Measurements from ENCODE around the gene SERINC2. TPM values are rescaled to one million over a fixed set of nuclear protein-coding genes. Genes with fewer than 3 reads are reported as not detected.
"Not testable (repeated sequence)": the region's sequence is repeated elsewhere in the genome, so short reads cannot be mapped to it uniquely, and the experiment has no call there.

SERINC2 gene
- total and polyA plus RNA-seq, 2 donors: 1.5 to 15.6 TPM

GRCh38 chr1:31460027-31460426, 47.0 kb downstream of the SERINC2 start:
- no peaks in the 10 kb centered on the region for H3K27me3 ChIP-seq (ENCODE audit: control insufficient read depth in 2 of 2, insufficient read depth in 1 of 2, low read length in 1 of 2)
- no peaks in the 10 kb centered on the region for H3K36me3 ChIP-seq (ENCODE audit: control insufficient read depth in 2 of 2, insufficient read depth in 2 of 2, low read length in 1 of 2)
- no peak overlapping the region for H3K4me3 ChIP-seq (ENCODE audit: low read length in 2 of 2)
- 74% methylated on average over 6 of the region's 6 CpGs for WGBS
- no peak overlapping the region for H3K27ac ChIP-seq (ENCODE audit: low read depth in 1 of 2, low read length in 1 of 2)
- DNase-seq (ENCODE audit: low read depth in 6 of 9, low spot score in 9 of 9): peak in 1 of 9 donors; percentile 31
- H3K9me3 ChIP-seq (ENCODE audit: control insufficient read depth in 2 of 2, insufficient read depth in 1 of 2, low read length in 1 of 2): peaks cover 6 to 34% of the 10 kb centered on the region in 2 donors
- no peaks in the 10 kb centered on the region for H3K4me1 ChIP-seq (ENCODE audit: control insufficient read depth in 2 of 2, insufficient read depth in 2 of 2, low read length in 2 of 2)

GRCh38 chr1:31467005-31467674, 54.1 kb downstream of the SERINC2 start:
- peaks cover 0 to 19% of the 10 kb centered on the region in 2 donors for H3K9me3 ChIP-seq (ENCODE audit: control insufficient read depth in 2 of 2, insufficient read depth in 1 of 2, low read length in 1 of 2)
- H3K4me1 ChIP-seq (ENCODE audit: control insufficient read depth in 2 of 2, insufficient read depth in 2 of 2, low read length in 2 of 2): peaks cover 0 to 7% of the 10 kb centered on the region in 2 donors
- DNase-seq (ENCODE audit: low read depth in 6 of 9, low spot score in 9 of 9): no peak
- H3K36me3 ChIP-seq (ENCODE audit: control insufficient read depth in 2 of 2, insufficient read depth in 2 of 2, low read length in 1 of 2): no peaks in the 10 kb centered on the region
- H3K27me3 ChIP-seq (ENCODE audit: control insufficient read depth in 2 of 2, insufficient read depth in 1 of 2, low read length in 1 of 2): no peaks in the 10 kb centered on the region
- no peak overlapping the region for H3K27ac ChIP-seq (ENCODE audit: low read depth in 1 of 2, low read length in 1 of 2)
- no peak overlapping the region for H3K4me3 ChIP-seq (ENCODE audit: low read length in 2 of 2)
- WGBS: 95% methylated on average over 4 of the region's 4 CpGs

- Histone ChIP-seq H3K27ac (ENCODE audit: low read depth in 1 of 2, low read length in 1 of 2) (no peak overlapping the region), H3K9me3 (ENCODE audit: control insufficient read depth in 2 of 2, insufficient read depth in 1 of 2, low read length in 1 of 2) (peaks cover 0 to 19% of the 10 kb centered on the region in 2 donors), H3K4me3 (ENCODE audit: low read length in 2 of 2) (no peak overlapping the region), H3K27me3 (ENCODE audit: control insufficient read depth in 2 of 2, insufficient read depth in 1 of 2, low read length in 1 of 2) (no peaks in the 10 kb centered on the region), H3K36me3 (ENCODE audit: control insufficient read depth in 2 of 2, insufficient read depth in 2 of 2, low read length in 1 of 2) (no peaks in the 10 kb centered on the region), H3K4me1 (ENCODE audit: control insufficient read depth in 2 of 2, insufficient read depth in 2 of 2, low read length in 2 of 2) (peaks cover 0 to 12% of the 10 kb centered on the region in 2 donors)
- DNase-seq (ENCODE audit: low read depth in 6 of 9, low spot score in 9 of 9): no peak
- WGBS: 89% methylated on average over 11 of the region's 11 CpGs
Observed at GRCh38 chr1:31470794-31471315, 57.8 kb downstream of the SERINC2 start.

GRCh38 chr1:31471452-31472313, 58.7 kb downstream of the SERINC2 start:
- H3K27ac ChIP-seq (ENCODE audit: low read depth in 1 of 2, low read length in 1 of 2); H3K4me3 ChIP-seq (ENCODE audit: low read length in 2 of 2); DNase-seq (ENCODE audit: low read depth in 6 of 9, low spot score in 9 of 9); H3K36me3 ChIP-seq (ENCODE audit: control insufficient read depth in 2 of 2, insufficient read depth in 2 of 2, low read length in 1 of 2); H3K27me3 ChIP-seq (ENCODE audit: control insufficient read depth in 2 of 2, insufficient read depth in 1 of 2, low read length in 1 of 2): not testable (repeated sequence)
- 85% methylated on average over 8 of the region's 8 CpGs for WGBS
- Histone ChIP-seq H3K4me1 (ENCODE audit: control insufficient read depth in 2 of 2, insufficient read depth in 2 of 2, low read length in 2 of 2) (peaks cover 0 to 12% of the 10 kb centered on the region in 2 donors), H3K9me3 (ENCODE audit: control insufficient read depth in 2 of 2, insufficient read depth in 1 of 2, low read length in 1 of 2) (peaks cover 0 to 19% of the 10 kb centered on the region in 2 donors)

GRCh38 chr1:31472314-31472651, 59.3 kb downstream of the SERINC2 start:
- H3K27ac ChIP-seq (ENCODE audit: low read depth in 1 of 2, low read length in 1 of 2); H3K4me3 ChIP-seq (ENCODE audit: low read length in 2 of 2); DNase-seq (ENCODE audit: low read depth in 6 of 9, low spot score in 9 of 9); H3K36me3 ChIP-seq (ENCODE audit: control insufficient read depth in 2 of 2, insufficient read depth in 2 of 2, low read length in 1 of 2); H3K27me3 ChIP-seq (ENCODE audit: control insufficient read depth in 2 of 2, insufficient read depth in 1 of 2, low read length in 1 of 2): not testable (repeated sequence)
- H3K4me1 ChIP-seq (ENCODE audit: control insufficient read depth in 2 of 2, insufficient read depth in 2 of 2, low read length in 2 of 2): peaks cover 2 to 17% of the 10 kb centered on the region in 2 donors
- H3K9me3 ChIP-seq (ENCODE audit: control insufficient read depth in 2 of 2, insufficient read depth in 1 of 2, low read length in 1 of 2): peaks cover 0 to 19% of the 10 kb centered on the region in 2 donors
- WGBS: 80% methylated on average over 4 of the region's 4 CpGs

GRCh38 chr1:31472673-31473072, 59.7 kb downstream of the SERINC2 start:
- Histone ChIP-seq H3K4me1 (ENCODE audit: control insufficient read depth in 2 of 2, insufficient read depth in 2 of 2, low read length in 2 of 2) (peaks cover 5 to 21% of the 10 kb centered on the region in 2 donors), H3K9me3 (ENCODE audit: control insufficient read depth in 2 of 2, insufficient read depth in 1 of 2, low read length in 1 of 2) (peaks cover 0 to 19% of the 10 kb centered on the region in 2 donors)
- H3K36me3 ChIP-seq (ENCODE audit: control insufficient read depth in 2 of 2, insufficient read depth in 2 of 2, low read length in 1 of 2); H3K27me3 ChIP-seq (ENCODE audit: control insufficient read depth in 2 of 2, insufficient read depth in 1 of 2, low read length in 1 of 2); H3K27ac ChIP-seq (ENCODE audit: low read depth in 1 of 2, low read length in 1 of 2); DNase-seq (ENCODE audit: low read depth in 6 of 9, low spot score in 9 of 9); H3K4me3 ChIP-seq (ENCODE audit: low read length in 2 of 2): not testable (repeated sequence)
- 99% methylated on average over 1 of the region's 1 CpG for WGBS

- H3K9me3 ChIP-seq (ENCODE audit: control insufficient read depth in 2 of 2, insufficient read depth in 1 of 2, low read length in 1 of 2): peaks cover 0 to 13% of the 10 kb centered on the region in 2 donors
- H3K36me3 ChIP-seq (ENCODE audit: control insufficient read depth in 2 of 2, insufficient read depth in 2 of 2, low read length in 1 of 2); H3K4me3 ChIP-seq (ENCODE audit: low read length in 2 of 2); H3K27me3 ChIP-seq (ENCODE audit: control insufficient read depth in 2 of 2, insufficient read depth in 1 of 2, low read length in 1 of 2); DNase-seq (ENCODE audit: low read depth in 6 of 9, low spot score in 9 of 9); H3K27ac ChIP-seq (ENCODE audit: low read depth in 1 of 2, low read length in 1 of 2): not testable (repeated sequence)
- H3K4me1 ChIP-seq (ENCODE audit: control insufficient read depth in 2 of 2, insufficient read depth in 2 of 2, low read length in 2 of 2): peaks cover 8 to 27% of the 10 kb centered on the region in 2 donors
Observed at GRCh38 chr1:31473508-31473907, 60.5 kb downstream of the SERINC2 start.

GRCh38 chr1:31474567-31474966, 61.6 kb downstream of the SERINC2 start:
- Histone ChIP-seq H3K9me3 (ENCODE audit: control insufficient read depth in 2 of 2, insufficient read depth in 1 of 2, low read length in 1 of 2) (peaks cover 0 to 13% of the 10 kb centered on the region in 2 donors), H3K4me1 (ENCODE audit: control insufficient read depth in 2 of 2, insufficient read depth in 2 of 2, low read length in 2 of 2) (peaks cover 8 to 27% of the 10 kb centered on the region in 2 donors)
- not testable (repeated sequence) for H3K27ac ChIP-seq (ENCODE audit: low read depth in 1 of 2, low read length in 1 of 2); H3K36me3 ChIP-seq (ENCODE audit: control insufficient read depth in 2 of 2, insufficient read depth in 2 of 2, low read length in 1 of 2); H3K4me3 ChIP-seq (ENCODE audit: low read length in 2 of 2); H3K27me3 ChIP-seq (ENCODE audit: control insufficient read depth in 2 of 2, insufficient read depth in 1 of 2, low read length in 1 of 2); DNase-seq (ENCODE audit: low read depth in 6 of 9, low spot score in 9 of 9)
- WGBS: 95% methylated on average over 7 of the region's 7 CpGs

Data from thymus (tissue), 11 donors.